GM19397 (cell line): ENCODE measurements around the gene ARR3.
"Not testable (repeated sequence)": the region's sequence is repeated elsewhere in the genome, so short reads cannot be mapped to it uniquely, and the experiment has no call there.

Experiments used
- ATAC-seq: cut with Tn5 transposase; IDR thresholded peaks from one replicate; pipeline ENCODE4 v1.9.1; 2021; ENCODE audit warnings: mild to moderate bottlenecking, moderate library complexity; ENCODE audit not compliant: unreplicated experiment

ARR3 gene

DNA sequence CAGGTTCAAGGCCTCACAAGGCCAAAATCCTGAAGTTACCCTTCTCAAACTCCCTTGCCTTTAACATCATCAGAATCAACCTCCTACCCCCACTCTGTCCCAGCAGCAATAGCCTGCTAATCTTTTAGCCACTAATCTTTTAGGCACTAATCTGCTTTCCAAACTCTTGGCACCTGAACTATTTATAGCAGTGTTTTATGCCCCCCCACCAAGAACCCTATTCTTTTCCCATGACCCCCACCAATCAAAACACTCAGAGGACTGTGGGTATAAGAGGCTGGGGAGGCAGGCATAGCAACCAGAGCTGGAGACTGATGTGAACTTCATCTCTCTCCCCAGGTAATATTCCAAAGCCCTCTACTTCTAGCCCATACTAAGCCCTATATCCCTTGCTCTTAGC lies at the start of gene ARR3:
Gene ARR3 (plus strand): TSS at position 301 of the 400 bp plus-strand sequence. CDS start 1,052 bp downstream, outside the sequence.
- ATAC-seq, result no peak

DNA sequence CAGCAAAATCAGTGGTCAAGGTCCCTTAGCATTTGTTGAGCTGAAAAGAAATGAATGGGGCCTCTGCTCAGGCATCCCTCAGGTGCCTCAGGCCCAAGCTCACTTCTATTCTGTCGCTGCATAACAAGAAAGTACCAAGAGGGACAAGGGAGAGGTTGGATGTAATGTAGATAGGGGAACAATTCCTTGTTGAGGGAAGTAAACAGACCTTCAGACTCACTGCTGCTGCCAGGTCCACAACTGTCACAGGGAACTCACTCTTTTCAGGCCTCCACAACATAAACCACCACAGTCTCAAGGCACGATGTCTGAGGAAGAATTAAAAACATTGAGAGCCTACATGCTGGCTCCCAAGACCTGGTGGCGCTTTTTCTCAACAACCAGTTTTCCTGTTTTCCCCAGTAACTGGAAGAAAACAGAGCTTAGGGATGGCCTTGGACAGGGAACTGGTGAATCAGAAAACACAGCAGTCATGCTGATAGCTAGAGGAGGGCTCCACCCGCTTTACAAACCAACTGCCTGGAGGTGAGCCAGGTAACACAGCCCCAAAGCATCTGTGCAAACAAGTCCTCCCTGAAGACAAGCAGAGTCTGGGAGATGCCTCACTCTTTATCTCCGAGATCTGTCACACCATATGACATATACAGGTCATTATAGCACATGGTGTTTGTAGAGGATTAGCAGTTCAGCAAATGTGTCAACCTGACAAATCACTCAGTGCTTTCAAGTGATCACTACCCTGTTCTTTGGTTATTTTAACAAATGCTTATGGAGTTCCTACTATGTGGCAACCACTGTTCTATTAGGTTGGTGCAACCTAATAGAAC lies 48.0 kb upstream of the ARR3 start:
- ATAC-seq, result no peak

DNA sequence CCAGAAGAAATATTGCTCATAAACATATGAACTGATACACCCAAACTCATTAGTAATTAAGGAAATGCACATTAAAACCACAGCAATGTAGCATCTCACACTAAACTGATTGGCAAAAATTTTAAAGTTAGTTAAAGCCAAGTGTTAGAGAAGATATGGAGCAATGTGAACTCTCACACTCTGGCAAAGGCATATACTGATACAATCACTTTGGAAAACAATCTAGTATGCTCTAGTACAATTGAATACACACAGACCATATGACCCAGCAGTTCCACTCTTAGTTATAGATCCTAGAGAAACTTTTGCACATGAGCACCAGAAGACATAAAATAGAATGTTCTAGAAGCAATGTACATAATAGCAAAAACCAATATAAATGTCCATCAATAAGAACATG lies 42.1 kb upstream of the ARR3 start:
- no peak for ATAC-seq

DNA sequence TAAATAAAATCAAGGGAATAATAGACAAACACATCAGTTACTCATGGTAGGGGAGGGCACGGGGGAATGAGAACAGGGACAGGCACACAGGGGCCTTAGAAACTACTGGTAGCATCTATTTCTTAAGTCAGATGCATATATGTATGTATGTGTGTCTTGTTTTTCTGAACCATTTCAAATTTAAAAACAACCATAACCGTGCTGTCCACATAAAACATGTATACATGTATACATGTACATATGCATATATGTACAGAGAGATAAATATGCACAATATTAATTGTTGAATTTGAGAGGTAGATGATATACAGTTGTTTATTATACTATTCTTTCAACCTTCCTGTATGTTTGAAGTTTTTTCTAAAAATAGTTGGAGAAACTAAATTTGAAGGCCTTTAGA lies 41.4 kb upstream of the ARR3 start:
- ATAC-seq, result no peak

DNA sequence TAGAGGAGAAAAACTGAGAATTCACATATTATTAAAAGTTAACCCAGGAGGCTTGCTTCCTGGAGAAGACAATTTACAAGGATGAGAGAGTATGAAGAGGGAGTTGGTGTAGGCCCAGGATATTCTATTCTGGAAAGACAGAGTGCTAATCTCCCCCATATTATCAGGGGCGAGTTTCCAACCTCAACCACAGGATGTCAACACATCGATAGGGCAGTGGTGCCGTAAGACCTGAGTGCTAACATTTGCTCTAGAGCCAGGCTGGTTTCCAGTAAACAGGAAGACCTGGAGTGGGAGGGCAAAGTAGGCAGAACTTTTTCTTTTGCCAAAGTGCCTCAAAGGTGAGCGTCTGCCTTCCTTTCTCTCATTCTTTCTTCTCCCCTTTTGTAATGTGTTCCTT lies 36.5 kb upstream of the ARR3 start:
- no peak for ATAC-seq

DNA sequence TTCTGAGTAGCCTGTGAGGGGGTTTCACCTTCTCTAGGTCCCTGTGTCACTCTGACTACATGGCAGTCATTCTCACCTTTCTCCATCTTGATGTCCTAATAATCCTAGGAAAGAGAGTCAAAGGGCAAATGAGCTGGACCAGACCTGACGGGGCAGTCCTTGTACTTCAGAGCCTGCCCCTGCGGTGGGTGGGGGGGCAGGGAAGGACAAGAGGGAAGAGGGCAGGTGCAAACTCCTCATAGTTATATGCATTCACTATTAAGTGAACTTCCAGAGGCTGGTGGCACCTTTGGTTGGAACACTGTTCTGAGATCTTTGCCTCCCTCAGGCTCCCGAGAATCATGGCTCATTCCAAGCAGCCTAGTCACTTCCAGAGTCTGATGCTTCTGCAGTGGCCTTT lies 33.8 kb upstream of the ARR3 start, which contains the start of gene AWAT1:
Gene AWAT1 (plus strand): TSS at position 301 of the 400 bp plus-strand sequence. CDS start 41 bp downstream, at position 342.
- ATAC-seq, result no peak

DNA sequence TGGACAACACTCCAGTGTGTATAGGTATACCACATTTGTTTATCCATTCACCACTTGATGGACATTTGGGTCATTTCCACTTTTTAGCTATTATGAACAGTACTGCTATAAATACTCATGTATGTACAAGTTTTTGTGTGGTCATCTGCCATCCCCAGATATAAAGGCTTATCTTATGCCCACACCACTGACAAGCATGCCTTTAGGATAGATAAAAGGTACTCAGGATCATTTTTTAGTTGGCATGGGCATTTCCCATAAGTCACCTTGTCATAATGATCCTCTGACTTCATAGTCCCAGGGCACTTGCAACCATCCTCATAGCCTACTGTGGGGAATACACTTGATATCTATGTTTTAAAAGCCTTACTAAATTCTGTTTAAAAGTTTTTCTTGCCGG lies 27.4 kb upstream of the ARR3 start:
- ATAC-seq, result no peak

DNA sequence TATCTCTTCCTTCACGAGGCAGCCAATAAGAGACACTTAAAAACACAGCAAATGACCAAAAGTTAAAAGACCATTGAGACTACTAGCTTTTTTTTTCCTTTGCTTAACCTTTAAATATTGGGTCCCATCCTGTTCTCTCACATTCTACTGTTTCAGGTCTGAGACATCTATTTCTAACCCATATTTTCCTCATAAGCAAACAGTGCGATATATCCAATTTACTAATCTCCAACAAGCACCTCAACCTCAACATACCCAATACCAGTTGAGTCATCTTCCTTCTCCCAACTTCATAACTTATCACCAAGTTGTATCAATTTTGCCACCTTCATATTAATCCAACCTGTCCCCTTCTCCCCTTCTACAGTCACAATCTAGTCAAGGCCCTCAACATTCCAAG lies 26.6 kb upstream of the ARR3 start:
- no peak for ATAC-seq

DNA sequence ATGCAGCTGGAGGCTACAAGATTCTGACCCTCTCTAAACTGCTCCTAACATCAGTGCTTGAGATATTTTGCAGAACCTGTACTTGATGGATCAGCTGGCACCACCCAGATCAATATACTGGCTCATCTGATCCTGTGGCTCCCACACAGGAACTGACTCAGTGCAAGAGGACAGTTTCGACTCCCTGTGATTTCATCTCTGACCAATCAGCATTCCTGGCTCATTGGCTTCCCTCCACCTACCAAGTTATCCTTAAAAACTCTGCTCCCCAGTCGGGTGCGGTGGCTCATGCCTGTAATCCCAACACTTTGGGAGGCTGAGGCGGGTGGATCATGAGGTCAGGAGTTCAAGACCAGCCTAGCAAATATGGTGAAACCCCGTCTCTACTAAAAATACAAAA lies 24.5 kb upstream of the ARR3 start:
- ATAC-seq, result not testable (repeated sequence)

DNA sequence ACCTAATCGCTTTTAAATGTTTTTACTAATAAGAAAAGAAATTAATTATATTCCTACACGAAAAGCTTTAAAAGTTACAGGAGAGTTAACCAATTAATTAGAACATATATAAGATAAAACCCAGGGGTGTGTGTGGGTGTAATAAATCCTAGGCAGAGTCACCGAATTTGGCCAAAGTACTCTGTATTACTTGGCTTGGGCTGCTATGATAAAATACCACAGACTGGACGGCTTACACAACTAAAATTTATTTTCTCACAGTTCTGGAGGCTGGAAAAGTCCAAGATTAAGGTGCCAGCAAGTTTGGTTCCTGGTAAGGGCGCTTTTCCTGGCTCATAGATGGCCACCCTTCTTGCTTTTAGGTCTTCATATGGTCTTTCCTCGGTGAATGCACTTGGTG lies 23.3 kb upstream of the ARR3 start:
- no peak for ATAC-seq

DNA sequence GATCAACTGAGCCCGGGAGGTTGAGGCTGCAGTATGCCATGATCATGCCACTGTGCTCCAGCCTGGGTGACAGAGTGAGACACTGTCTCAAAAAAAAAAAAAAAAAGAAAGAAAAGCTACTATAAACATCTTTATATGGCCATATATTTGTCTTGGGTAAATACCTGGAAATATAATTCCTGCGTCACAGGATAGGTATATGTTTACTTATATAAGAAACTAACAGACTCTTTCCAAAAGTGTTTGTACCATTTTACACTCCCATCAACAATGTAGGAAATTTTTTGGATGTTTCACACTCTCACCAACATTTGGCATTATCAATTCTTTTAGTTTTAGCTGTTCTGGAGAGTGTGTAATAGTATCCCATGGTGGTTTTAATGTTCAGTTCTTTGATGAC lies 20.9 kb upstream of the ARR3 start:
- ATAC-seq, result no peak

DNA sequence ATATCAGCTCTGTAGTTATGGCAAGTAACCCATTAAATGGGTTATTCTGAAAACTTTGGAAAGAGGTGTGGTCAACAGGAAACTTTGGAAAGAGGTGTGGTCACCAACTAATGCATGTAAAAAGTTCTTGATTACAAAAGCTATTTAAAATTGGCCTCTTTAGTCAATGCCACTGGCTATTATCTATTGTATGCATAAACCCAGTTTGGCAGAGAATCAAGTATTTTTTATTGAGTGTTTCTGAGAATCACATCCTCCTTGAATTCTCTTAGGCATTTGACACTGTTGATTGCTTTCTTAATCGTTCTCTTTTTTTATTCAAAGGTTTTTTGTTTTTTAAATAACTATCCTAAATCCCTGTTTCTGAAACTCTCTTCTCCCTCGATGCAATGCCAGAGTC lies 15.6 kb upstream of the ARR3 start:
- no peak for ATAC-seq

DNA sequence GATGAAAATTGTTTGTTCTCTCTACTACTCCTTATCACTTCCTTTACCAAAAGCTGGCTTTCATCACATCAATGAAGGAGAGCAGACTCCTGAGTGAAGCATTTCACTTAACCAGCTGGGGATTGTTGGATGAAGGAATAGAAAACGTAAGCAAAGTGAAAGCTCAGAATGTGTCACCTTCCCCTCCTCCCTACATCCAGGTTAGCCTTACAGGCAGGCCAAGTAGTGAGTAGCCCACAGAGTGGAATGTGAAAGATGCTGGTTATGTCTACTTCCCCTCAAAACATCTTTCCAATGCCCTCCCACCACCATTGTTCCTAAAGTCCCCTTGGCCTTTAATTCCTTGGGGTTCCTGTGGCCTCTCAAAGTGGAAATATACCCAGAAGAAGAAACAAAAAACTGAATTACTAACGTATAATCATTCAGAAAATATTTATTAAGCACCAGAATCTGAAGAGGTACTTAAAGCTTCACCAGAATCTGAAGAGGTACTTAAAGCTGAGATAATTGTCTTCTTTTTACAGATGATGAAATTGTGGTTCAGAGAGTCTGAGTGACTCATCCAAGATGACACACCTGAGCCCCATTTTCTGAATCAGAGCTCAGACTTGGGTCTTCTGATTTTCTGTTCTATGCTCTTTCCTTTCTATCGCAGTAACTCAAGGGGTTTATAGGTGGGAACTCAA lies 14.6 kb upstream of the ARR3 start:
- no peak for ATAC-seq

DNA sequence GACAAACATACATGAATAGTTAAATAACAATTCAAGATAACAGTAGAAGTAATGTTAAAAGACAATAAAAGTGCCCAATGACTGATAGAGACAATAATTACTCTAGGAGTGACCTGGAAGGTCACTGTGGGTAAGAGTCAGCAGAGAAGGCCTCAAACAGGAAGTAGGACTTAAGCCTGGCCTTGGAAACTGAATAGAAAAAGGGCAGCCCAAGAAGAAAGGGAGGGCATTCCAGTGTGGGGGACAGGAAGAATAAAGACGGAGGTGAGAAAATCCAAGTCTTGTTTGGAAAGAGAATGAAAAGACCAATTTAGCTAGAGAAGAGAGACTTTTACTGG lies 14.1 kb upstream of the ARR3 start:
- no peak for ATAC-seq

DNA sequence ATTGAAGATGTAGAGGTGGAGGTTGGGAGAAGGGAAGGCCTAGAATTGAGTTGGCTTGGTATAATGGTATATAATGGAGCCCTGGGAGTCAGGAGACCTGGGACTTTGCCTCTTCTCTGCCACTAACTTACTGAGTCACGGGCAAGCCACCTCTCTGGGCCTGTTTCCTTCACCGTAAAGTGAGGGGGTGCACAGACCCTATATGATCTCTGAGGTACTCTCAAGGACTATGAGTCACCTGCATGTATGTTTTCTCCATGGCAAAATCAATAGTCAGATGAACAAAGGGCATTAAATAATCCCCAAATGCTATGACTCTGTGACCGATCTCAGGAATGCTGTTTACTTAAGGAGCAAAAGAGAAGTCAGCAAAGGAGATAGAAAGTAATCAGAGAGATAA lies 13.2 kb upstream of the ARR3 start:
- no peak for ATAC-seq

DNA sequence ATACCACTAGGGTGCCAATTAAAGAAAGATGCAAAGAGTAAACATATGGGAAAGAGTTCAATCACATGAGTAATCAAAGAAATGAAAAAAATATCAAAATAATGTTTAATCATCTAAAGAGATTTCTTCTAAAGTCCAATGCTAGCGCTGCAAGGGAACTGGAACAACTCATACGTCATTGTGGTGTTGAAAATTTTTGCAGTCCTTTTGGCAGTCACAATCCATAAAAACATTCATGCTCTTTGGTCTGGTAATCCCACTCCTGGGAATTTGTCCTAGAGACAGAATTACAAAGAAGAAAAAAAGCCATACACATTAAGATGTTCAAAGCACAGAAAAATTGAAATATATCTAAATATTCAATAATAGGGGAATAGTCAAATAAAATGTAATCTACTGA lies 12.7 kb upstream of the ARR3 start:
- ATAC-seq, result no peak

DNA sequence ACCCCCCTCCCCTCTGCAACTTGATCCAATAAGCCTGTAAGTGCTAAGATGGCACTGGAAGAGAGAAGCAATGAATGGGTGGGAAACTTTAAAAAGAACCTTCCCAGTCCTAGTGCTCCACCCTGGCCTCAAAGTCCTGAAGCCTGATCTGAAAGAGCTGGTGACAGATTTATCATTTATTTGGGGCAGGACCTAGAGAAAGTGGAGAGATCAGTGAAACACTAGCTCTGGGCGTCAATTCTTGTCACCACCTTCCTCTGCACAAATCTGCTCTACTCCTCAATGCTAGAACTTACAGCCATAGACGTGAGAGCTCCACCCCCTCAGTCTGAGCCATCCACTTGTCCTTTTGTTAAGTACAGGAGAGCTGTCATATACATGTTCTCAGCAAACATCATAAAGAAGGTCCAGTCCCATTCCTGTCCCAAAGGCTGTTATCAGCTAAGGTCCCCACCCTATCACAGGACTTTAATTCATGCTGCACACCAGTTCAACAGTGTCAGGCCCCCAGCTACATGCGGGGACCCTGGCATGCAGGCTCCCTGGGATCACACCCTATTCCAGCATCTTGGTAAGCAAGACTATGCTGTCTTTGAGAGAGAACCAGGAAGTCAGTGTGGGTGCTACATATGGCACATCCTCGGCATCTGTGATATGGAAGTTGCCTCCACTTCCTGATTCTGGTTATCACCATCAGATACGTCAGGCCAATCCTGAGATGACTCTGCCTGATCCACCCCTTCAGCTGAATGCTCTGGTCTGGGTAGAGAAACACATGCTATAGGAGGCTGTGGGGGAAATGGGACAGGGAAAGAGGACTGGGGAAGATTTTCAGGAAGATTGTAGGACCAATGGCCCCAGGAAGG lies 10.5 kb upstream of the ARR3 start:
- ATAC-seq, result no peak

DNA sequence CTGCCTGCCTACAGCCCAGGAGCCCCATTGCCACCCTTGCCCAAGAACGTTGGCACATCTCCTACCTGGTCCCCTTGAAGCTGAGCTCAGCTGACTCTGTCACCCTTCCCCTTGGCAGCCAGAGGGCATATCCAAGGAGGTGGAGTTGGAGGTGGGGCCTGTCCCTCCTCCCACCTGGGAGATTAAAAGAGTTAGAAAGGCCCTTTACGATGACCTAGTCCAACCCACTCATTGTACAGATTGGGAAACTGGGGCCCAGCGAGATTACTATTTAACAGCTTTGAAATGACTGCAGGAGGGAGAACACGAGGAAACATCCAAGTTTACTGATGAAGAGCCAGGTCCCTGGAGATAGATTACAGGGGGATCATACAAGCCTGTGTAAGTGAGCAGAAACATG lies 8.0 kb upstream of the ARR3 start, which contains the start of gene P2RY4:
Gene P2RY4 (minus strand): TSS at position 101 of the 400 bp plus-strand sequence. CDS start 580 bp downstream, outside the sequence.
- no peak for ATAC-seq

DNA sequence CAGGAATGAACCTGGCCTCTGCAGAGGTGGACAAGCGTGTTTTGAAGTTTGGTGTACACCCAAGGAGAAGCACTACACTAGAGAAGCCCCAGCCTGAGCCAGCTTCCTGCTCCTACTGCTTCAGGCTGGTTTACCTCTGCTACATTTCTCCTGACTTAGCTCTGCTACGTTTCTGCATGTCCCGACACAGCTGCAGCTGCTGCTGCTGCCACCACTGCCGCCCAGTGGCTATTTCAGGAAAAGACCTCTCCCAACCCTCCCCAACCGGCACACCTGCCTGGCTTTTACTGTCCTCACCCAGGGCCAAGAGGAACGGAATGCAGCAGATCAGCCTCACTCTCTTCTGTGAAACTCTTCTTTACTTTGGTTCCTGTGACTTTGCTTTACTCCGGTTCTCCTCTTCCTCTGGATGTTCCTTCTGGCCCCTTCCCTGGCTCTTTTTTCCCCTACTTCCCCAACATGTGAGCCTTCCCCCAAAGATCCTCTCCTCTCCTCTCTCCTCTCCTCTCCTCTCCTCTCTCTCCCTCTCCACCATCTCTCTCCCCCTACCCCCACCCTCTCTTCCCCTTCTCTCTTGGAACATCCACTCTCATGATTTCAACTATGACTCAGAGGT lies 5.1 kb upstream of the ARR3 start:
- peak; percentile 72 for ATAC-seq

DNA sequence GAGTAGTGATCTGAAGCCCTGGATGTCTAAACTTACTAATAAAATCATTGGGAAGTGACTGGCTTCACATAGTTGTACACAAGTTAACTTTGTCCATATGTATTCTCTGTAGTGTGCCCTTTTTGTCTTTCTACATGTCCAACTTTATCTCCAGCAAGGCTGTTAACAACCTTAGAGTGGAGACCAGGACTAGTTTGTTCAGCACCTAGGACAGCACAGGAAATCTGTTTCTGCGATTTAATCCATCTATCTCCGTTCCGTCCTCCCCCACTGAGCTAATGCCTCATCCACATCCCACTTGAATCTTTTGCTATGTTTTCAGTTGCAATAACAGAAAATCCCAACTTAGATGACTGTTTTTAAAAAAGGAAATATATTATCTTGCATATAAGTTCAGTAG lies 3.4 kb upstream of the ARR3 start:
- no peak for ATAC-seq

DNA sequence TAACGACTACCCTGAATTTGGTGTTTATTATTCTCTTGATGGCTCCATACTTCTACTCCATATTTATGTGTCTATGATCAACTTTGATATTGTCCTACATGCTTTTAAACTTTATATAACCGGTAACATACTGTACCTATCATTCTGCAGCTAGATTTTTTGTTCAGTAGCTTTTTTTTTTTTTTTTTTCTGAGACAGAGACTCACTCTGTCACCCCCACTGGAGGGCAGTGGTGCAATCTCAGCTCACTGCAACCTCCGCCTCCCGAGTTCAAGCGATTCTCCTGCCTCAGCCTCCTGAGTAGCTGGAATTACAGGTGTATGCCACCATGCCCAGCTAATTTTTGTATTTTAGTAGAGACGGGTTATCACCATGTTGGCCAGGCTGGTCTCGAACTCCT lies 5.9 kb downstream of the ARR3 start:
- ATAC-seq, result not testable (repeated sequence)
